Measurements from ENCODE around the gene HSPA1A. TPM values are rescaled to one million over a fixed set of nuclear protein-coding genes. Genes with fewer than 3 reads are reported as not detected.
A peak's percentile ranks its signal among the peaks of the same experiment; 100 is the strongest.

Gene HSPA1A
- total and polyA plus RNA-seq, 9 of the 15 experiments (the other 6 are each of a cell fraction or from before 2014, with no cell fraction given): 2.2 to 273 (median 107) TPM

GRCh38 chr6:31822036-31822821 lies 6.9 kb downstream of the HSPA1A start (continued):
- peak; percentile 40; the same call in 1 of the 2 replicates for TF ChIP-seq OTX1 (CRISPR knock-in tag; IDR thresholded peaks at IDR 0.05)
- peak; percentile 100 for TF ChIP-seq TAF7 (tag; IDR thresholded peaks at IDR 0.05)
- TF ChIP-seq GABPA (tag; conservative IDR thresholded peaks at IDR 0.05; ENCODE audit: low read depth): no peak
- TF ChIP-seq, protein P1, sequence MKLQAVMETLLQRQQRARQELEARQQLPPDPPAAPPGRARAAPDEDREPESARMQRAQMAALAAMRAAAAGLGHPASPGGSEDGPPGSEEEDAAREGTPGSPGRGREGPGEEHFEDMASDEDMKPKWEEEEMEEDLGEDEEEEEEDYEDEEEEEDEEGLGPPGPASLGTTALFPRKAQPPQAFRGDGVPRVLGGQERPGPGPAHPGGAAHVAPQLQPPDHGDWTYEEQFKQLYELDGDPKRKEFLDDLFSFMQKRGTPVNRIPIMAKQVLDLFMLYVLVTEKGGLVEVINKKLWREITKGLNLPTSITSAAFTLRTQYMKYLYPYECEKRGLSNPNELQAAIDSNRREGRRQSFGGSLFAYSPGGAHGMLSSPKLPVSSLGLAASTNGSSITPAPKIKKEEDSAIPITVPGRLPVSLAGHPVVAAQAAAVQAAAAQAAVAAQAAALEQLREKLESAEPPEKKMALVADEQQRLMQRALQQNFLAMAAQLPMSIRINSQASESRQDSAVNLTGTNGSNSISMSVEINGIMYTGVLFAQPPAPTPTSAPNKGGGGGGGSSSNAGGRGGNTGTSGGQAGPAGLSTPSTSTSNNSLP (IDR thresholded peaks at IDR 0.05; ENCODE audit: borderline replicate concordance, low read depth, low read length): no peak
- peak; percentile 63; the same call in 1 of the 2 replicates for TF ChIP-seq ZSCAN32 (CRISPR knock-in tag; IDR thresholded peaks at IDR 0.05)
- peak; percentile 29 for TF ChIP-seq TEAD4 (IDR thresholded peaks at IDR 0.05; ENCODE audit: low read length)
- no peak for TF ChIP-seq TEAD4 (CRISPR knock-in tag; IDR thresholded peaks at IDR 0.05; ENCODE audit: borderline replicate concordance)
- TF ChIP-seq ILF3 (IDR thresholded peaks at IDR 0.05; ENCODE audit: borderline replicate concordance): no peak
- TF ChIP-seq TGIF2 (CRISPR knock-in tag; IDR thresholded peaks at IDR 0.05): no peak
- no peak for TF ChIP-seq ATF2 (CRISPR knock-in tag; IDR thresholded peaks at IDR 0.05)
- TF ChIP-seq NFXL1 (CRISPR knock-in tag; IDR thresholded peaks at IDR 0.05): peak; percentile 49; the same call in 1 of the 2 replicates
- no peak for TF ChIP-seq U2AF1 (optimal IDR thresholded peaks at IDR 0.05; ENCODE audit: low read depth, low read length)
- TF ChIP-seq BCL6 (CRISPR knock-in tag; IDR thresholded peaks at IDR 0.05): no peak
- no peak for TF ChIP-seq ZNF395 (CRISPR knock-in tag; IDR thresholded peaks at IDR 0.05)
- 0 out of 2 replicates have a peak, but pooled peaks have one; percentile 49 for TF ChIP-seq ZNF3 (CRISPR knock-in tag; IDR thresholded peaks at IDR 0.05)
- no peak for TF ChIP-seq PRPF4 (IDR thresholded peaks at IDR 0.05; ENCODE audit: insufficient read depth, low read depth, low read length, poor library complexity, severe bottlenecking)
- TF ChIP-seq ZNF253 (CRISPR knock-in tag; conservative IDR thresholded peaks at IDR 0.05): no peak
- TF ChIP-seq, protein P2, sequence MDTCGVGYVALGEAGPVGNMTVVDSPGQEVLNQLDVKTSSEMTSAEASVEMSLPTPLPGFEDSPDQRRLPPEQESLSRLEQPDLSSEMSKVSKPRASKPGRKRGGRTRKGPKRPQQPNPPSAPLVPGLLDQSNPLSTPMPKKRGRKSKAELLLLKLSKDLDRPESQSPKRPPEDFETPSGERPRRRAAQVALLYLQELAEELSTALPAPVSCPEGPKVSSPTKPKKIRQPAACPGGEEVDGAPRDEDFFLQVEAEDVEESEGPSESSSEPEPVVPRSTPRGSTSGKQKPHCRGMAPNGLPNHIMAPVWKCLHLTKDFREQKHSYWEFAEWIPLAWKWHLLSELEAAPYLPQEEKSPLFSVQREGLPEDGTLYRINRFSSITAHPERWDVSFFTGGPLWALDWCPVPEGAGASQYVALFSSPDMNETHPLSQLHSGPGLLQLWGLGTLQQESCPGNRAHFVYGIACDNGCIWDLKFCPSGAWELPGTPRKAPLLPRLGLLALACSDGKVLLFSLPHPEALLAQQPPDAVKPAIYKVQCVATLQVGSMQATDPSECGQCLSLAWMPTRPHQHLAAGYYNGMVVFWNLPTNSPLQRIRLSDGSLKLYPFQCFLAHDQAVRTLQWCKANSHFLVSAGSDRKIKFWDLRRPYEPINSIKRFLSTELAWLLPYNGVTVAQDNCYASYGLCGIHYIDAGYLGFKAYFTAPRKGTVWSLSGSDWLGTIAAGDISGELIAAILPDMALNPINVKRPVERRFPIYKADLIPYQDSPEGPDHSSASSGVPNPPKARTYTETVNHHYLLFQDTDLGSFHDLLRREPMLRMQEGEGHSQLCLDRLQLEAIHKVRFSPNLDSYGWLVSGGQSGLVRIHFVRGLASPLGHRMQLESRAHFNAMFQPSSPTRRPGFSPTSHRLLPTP (IDR thresholded peaks at IDR 0.05; ENCODE audit: borderline replicate concordance, extremely low read depth, insufficient read length): no peak
